Smooth muscle cell (in vitro differentiated cells): ENCODE data around the gene FLYWCH2. TPM values are rescaled to one million over a fixed set of nuclear protein-coding genes. Genes with fewer than 3 reads are reported as not detected.

ENCODE experiments used
- DNase-seq: peaks from one replicate; lab custom pipeline; 2025; ENCODE audit not compliant: unreplicated experiment; lab: John Stamatoyannopoulos, UW
- H2AFZ ChIP-seq: fragments of 200-600 bp; sonication (generic); 2 replicates; pipeline ENCODE4 v1.6.0; 2016; ENCODE audit warnings: antibody characterized with exemption, low read depth, mild to moderate bottlenecking
- H3F3A ChIP-seq: fragments of 200-600 bp; sonication (generic); 2 replicates; pipeline ENCODE4 v1.6.0; 2017; ENCODE audit warnings: antibody characterized with exemption, low read depth
- H3K27ac ChIP-seq: fragments of 200-600 bp; sonication (generic); 2 replicates; pipeline ENCODE4 v1.5.1; 2016; ENCODE audit warnings: low read depth, mild to moderate bottlenecking
- H3K27me3 ChIP-seq: fragments of 200-600 bp; sonication (generic); 2 replicates; pipeline ENCODE4 v1.6.1; 2016; ENCODE audit warnings: low read depth, mild to moderate bottlenecking
- H3K36me3 ChIP-seq: fragments of 200-600 bp; sonication (generic); 2 replicates; pipeline ENCODE4 v1.5.1; 2016; ENCODE audit warnings: low read depth
- H3K4me1 ChIP-seq: fragments of 200-600 bp; sonication (generic); 2 replicates; pipeline ENCODE4 v1.5.1; 2016; ENCODE audit warnings: low read depth
- H3K4me2 ChIP-seq: fragments of 200-600 bp; sonication (generic); 2 replicates; pipeline ENCODE4 v1.6.0; 2016; ENCODE audit warnings: mild to moderate bottlenecking
- H3K4me3 ChIP-seq: fragments of 200-600 bp; sonication (generic); 2 replicates; pipeline ENCODE4 v1.5.1; 2016; ENCODE audit warnings: mild to moderate bottlenecking
- H3K79me2 ChIP-seq: fragments of 200-600 bp; sonication (generic); 2 replicates; pipeline ENCODE4 v1.6.0; 2016; ENCODE audit warnings: low read depth, mild to moderate bottlenecking
- H3K9ac ChIP-seq: fragments of 200-600 bp; sonication (generic); 2 replicates; pipeline ENCODE4 v1.6.0; 2016; ENCODE audit warnings: low read depth
- H3K9me3 ChIP-seq: fragments of 200-600 bp; sonication (generic); replicated peaks from 2 replicates; pipeline ENCODE4 v1.5.1; 2016; ENCODE audit warnings: low read depth
- H4K20me1 ChIP-seq: fragments of 200-600 bp; sonication (generic); 2 replicates; pipeline ENCODE4 v1.6.0; 2016; ENCODE audit warnings: low read depth
- WGBS: methylation state at CpG from one replicate; pipeline ENCODE4 v1.1.7; 2016; ENCODE audit warnings: low lambda C conversion rate; 5-methylcytosine and 5-hydroxymethylcytosine counted together
- polyA plus RNA-seq: library from polyadenylated mRNA; unstranded; fragments of >200 nt; fragmentation: Nextera tagmentation; extraction: Ambion mirVana; gene quantifications from 2 replicates; pipeline ENCODE4 v1.2.1, GENCODE V29; 2016
- total RNA-seq: library from RNA; depleted of rRNA; stranded (reverse); fragments of >200 nt; gene quantifications from 2 replicates; pipeline ENCODE4 v1.2.3, GENCODE V29; 2014
- TF ChIP-seq, protein P1 (sequence below): fragments of 200-600 bp; sonication (generic); IDR thresholded peaks from 2 replicates; pipeline ENCODE4 v1.5.1; 2017; ENCODE audit warnings: borderline replicate concordance, mild to moderate bottlenecking, antibody characterized with exemption; ENCODE audit not compliant: insufficient read depth, poor library complexity, severe bottlenecking

Gene FLYWCH2
- total and polyA plus RNA-seq, 2 experiments from 2014 or later = 31.7 to 52.7 TPM

DNA sequence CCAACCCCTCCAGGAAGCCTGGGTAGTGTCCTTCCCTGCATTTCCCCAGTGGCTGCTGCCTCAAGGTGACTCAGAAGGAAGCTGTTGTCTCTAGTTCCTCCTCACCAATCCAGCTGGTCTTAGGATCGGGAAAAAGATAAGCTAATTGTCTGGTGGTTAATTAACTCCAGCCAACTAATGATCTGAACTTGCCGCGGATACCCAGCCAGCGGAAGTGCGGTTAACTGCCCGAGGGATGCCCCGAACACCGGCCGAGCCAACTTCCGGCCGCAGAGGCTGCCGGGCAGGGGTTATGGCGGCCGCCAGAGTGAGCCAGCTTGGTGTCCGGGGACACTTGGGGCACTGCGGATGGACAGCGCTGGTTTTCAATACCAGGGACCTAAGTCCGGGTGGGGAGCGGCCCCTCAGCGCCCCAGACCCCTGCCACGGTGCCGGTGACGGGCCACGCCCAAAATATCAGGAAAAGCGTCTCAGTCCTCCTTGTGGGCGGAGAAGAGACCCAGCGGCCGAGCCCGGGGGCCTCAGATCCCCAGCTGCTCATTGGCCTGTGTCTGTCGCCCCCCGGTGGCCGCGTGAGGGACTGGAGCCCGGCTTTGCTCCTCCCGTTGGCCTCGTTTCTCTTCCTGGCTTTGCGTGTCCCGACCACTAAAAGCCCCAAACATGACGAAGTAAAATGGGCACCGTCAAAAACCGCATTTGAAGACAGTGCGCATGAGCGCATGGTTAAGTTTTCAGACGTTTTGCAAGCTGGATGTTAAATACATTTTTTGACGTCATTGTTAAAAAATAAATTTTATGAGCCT, 14.8 kb upstream of the FLYWCH2 start:
- Histone ChIP-seq H2AFZ (peak overlapping the region; percentile 91), H4K20me1 (no peaks in the 10 kb centered on the region), H3K4me2 (peak overlapping the region; percentile 86), H3K9ac (peak overlapping the region; percentile 64), H3K27ac (peak overlapping the region; percentile 81), H3K4me3 (peak overlapping the region; percentile 59), H3K36me3 (no peaks in the 10 kb centered on the region), H3K9me3 (no peaks in the 10 kb centered on the region), H3K79me2 (no peaks in the 10 kb centered on the region), H3K4me1 (peaks cover 7% of the 10 kb centered on the region), H3K27me3 (peaks cover 29% of the 10 kb centered on the region), H3F3A (peaks cover 4% of the 10 kb centered on the region)
- TF ChIP-seq, protein P1, sequence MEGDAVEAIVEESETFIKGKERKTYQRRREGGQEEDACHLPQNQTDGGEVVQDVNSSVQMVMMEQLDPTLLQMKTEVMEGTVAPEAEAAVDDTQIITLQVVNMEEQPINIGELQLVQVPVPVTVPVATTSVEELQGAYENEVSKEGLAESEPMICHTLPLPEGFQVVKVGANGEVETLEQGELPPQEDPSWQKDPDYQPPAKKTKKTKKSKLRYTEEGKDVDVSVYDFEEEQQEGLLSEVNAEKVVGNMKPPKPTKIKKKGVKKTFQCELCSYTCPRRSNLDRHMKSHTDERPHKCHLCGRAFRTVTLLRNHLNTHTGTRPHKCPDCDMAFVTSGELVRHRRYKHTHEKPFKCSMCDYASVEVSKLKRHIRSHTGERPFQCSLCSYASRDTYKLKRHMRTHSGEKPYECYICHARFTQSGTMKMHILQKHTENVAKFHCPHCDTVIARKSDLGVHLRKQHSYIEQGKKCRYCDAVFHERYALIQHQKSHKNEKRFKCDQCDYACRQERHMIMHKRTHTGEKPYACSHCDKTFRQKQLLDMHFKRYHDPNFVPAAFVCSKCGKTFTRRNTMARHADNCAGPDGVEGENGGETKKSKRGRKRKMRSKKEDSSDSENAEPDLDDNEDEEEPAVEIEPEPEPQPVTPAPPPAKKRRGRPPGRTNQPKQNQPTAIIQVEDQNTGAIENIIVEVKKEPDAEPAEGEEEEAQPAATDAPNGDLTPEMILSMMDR = peak; percentile 91
- WGBS = under 1% methylated on average over 45 of the region's 45 CpGs
- peak; percentile 91 for DNase-seq

GRCh38 chr16:2871926-2872325, 11.1 kb upstream of the FLYWCH2 start:
- Histone ChIP-seq H3K79me2 (no peaks in the 10 kb centered on the region), H3K4me1 (peaks cover 7% of the 10 kb centered on the region), H3K9ac (no peak overlapping the region), H3F3A (no peaks in the 10 kb centered on the region), H2AFZ (no peak overlapping the region), H3K9me3 (no peaks in the 10 kb centered on the region), H3K4me3 (no peak overlapping the region), H3K36me3 (no peaks in the 10 kb centered on the region), H3K4me2 (no peak overlapping the region), H3K27ac (no peak overlapping the region), H3K27me3 (peaks cover 8% of the 10 kb centered on the region), H4K20me1 (no peaks in the 10 kb centered on the region)
- WGBS = 87% methylated on average over 6 of the region's 6 CpGs
- no peak for DNase-seq
- TF ChIP-seq, protein P1 = no peak

DNA sequence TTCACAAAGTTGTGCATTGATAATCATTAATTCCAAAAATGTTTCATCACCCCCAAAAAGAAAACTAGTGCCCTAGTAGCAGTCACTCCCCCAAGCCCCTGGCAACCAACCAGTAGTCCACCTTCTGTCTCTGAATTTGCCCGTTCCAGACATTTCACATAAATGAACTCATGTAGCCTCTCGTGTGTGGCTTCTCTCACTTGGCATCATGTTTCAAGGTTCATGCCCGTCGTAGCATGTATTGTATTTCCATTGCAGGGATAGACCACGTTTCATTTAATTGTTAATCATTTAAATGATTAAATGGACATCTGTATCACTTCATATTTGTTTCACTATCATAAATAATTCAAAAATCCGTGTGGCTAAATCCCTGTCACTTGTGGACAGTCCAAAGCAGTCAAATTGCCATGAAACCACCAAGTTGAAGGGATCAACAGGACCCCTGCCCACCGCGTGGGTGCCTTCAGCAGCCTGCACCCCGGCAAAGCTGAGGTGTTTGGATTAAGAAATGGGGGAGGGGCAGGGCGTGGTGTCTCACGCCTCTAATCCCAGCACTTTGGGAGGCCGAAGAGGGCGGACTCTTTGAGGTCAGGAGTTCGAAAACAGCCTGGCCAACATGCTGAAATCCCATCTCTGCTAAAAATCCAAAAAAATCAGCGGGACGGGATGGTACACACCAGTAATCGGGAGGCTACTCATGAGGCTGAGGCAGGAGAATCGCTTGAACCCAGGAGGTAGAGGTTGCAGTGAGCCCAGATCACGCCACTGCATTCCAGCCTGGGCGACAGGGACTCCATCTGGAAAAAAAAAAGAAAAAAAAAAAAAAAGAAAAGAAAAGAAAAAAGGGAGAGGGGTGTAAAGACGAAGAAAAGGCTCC, 8.7 kb upstream of the FLYWCH2 start:
- H3K27ac ChIP-seq = no peak overlapping the region
- no peaks in the 10 kb centered on the region for H3K79me2 ChIP-seq
- no peak overlapping the region for H3K4me2 ChIP-seq
- H3K36me3 ChIP-seq = no peaks in the 10 kb centered on the region
- peaks cover 8% of the 10 kb centered on the region for H3K27me3 ChIP-seq
- H3K9me3 ChIP-seq = no peaks in the 10 kb centered on the region
- H3K4me1 ChIP-seq = no peaks in the 10 kb centered on the region
- H3K4me3 ChIP-seq = no peak overlapping the region
- no peaks in the 10 kb centered on the region for H4K20me1 ChIP-seq
- H3K9ac ChIP-seq = no peak overlapping the region
- H3F3A ChIP-seq = no peaks in the 10 kb centered on the region
- TF ChIP-seq, protein P1 = no peak
- WGBS = 69% methylated on average over 21 of the region's 21 CpGs
- H2AFZ ChIP-seq = peak overlapping the region; percentile 37
- DNase-seq = no peak
